NOMO-1 treated with dmso at 0.1 percent for 144 hours (cell line): Measurements from ENCODE around the gene RFWD3.

ENCODE experiments used
- DNase-seq: peaks from one replicate; lab custom pipeline; 2025; ENCODE audit not compliant: unreplicated experiment; lab: John Stamatoyannopoulos, UW

RFWD3 gene

DNA sequence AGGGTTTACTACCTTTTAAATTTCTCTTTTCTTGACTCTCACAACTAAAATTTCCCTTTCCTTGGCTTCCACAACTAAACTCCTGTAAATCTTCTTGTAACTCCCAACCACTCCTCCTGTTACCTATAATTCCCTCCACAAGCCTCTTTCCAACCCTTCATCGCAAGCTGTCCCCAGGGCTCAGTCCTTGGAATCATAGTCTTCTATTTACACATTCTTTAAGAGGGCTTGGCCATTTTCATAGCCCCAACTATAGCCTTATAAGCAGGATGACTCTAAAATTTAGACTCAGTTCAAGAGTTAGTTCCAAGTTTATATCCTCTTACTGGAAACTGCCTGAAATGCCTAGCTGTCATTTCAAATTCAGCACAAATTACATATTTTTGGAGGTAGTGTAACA lies 83.7 kb downstream of the RFWD3 start:
- no peak for DNase-seq

DNA sequence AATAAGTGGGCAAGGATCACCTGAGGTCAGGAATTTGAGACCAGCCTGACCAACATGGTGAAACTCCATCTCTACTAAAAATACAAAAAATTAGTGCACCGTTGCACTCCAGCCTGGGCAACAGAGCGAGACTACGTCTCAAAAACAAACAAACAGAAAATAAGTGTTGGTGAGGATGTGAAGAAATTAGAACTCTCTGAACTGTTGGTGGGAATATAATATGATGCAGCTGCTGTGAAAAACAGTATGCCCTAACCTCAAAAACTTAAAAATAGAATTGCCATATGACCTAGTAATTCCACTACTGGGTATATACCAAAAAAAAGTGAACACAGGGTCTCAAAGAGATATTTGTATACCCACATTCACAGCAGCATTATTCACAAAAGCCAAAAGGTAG lies 85.8 kb downstream of the RFWD3 start:
- no peak for DNase-seq

DNA sequence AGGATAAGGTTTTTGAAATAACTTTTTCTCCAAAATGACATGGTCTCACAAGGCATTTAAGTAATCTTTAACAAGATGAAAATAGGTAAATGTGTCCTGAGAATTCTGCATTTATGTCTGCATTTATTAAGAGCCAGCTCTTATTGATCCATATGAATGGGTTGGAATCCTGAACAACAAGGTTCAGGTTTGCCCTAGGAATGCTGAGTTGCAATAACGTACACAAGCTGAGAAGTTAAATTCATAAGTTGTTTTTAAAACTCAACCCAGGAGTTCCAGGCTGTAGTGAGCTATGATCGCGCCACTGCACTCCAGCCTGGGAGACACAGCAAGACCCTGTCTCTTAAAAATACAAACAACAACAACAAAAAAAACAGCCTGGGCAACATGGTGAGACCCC lies 87.8 kb downstream of the RFWD3 start:
- no peak for DNase-seq

DNA sequence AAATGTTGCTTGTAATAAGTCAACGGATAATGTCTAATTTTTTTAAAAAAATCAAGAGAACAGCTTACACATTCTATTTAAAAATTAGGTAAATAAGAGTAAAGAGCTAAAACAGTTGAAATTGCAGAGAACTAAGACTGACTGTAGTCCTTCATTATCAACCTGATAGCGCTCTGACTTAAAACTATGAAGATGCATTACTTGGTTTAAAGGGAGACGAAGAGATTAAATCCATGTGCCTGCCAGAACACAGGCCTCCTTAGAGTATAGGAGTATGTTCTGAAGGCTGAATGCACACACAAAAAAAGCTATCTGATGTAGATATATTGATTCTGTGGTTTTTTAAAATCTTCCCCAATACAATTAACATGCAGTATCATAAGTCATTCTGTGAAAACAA lies 88.2 kb downstream of the RFWD3 start:
- no peak for DNase-seq

DNA sequence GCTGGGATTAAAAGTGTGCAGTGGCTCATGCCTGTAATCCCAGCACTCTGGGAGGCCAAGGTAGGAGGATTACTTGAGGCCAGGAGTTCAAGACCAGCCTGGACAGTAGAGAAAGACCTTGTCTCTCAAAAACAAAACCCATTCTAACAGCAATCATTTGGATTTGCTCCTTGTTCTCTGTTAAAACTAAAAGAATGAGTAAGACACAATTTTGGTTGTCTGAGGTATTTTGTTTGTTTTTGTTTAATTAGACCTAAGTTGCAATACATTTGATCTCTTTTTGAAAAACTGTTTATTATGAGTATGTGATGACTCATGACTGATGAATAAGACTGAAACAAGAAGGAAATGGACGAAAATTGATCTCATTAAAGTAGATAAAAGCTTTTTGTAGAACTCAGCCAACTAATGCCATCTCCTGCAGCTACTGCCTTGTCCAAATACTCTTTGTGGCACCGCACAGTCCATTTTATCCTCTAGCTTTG lies 88.8 kb downstream of the RFWD3 start:
- DNase-seq, result peak; percentile 6

DNA sequence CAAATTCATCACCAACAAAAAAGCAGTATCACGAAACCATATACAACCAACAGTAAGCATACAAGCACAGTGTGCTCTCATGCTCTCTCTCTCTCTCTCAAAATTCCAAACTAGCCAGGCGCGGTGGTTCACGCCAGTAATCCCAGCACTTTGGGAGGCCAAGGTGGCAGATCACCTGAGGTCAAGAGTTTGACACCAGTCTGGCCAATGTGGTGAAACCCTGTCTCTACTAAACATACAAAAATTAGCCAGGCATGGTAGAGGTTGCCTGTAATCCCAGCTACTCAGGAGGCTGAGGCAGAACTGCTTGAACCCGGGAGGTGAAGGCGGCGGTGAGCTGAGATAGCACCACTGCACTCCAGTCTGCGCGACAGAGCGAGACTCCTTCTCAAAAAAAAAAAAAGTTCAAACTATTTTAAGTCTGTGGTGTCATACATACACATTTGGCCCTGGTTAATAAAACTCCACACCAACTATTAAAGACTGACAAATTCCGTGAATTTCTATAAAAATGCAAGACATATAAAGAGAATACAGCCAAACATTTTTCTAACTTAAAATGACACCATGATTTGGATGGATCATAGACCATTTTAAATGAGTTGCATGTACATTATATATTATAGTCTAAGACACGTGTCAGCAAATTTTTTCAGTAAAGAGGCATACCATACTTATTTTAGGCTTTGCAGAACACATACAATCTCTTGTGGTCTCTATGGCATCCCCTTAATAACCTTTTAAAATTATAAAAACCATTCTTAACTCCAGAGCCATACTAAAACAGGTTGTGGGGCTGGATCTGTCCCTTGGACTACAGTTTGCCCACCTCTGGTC lies 90.7 kb downstream of the RFWD3 start:
- DNase-seq, result no peak

DNA sequence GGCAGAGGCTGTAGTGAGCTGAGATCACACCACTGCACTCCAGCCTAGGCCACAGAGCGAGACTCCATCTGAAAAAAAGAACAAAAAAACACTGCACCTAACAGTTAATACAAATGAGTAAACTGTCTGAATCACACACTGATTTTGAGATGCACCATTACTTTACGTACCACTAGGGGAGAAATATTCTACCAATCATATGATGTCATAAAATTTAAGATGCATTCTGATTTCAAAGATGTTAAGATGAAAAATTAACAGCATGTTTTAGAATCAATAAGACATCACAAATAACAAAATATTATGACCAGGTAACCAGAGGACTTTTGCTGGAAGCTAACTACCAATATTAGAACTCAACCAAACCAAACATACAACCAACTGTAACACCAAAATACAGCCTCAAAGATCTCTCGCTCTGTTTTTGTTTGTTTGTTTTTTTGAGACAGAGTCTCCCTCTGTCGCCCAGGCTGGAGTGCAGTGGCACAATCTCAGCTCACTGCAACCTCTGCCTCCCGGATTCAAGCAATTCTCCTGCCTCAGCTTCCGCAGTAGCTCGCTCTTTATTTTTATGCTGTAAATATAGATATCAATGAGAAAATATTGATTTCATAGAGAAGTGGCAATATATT lies 91.4 kb downstream of the RFWD3 start:
- DNase-seq, result no peak

DNA sequence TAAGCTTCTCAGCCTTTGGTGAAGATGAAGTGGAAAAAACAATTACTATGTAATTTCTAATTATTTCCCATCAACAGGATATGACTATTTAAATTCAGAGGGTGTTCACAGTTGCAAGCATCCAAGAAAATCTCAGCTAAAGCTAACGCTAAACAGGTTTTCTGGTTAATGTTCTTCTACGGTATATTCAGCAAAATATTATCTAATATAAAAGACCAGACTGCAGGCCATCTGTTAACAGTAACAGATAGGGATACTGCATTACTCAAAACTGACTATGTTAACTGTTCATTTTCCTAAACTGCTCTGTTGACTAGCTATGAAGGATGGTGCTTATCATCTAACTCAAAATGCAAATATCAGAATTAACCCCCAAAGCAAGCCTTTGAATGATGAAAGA lies 92.5 kb downstream of the RFWD3 start:
- DNase-seq, result no peak

DNA sequence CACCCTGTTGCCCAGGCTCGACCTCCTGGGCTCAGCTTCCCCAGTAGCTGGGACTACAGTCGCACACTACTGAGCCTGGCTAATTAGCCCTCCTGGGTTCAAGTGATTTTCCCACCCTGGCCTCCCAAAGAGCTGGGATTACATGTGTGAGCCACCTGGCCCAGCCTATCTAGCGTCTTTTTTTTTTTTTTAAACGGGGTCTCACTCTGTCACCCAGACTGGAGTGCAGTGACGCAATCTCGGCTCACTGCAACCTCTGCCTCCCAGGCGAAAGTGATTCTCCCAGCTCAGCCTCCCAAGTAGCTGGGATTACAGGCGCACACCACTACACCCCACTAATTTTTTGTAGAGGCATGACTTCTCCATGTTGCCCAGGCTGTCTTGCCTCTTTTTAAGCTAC lies 93.1 kb downstream of the RFWD3 start:
- DNase-seq, result no peak
